Measurements from ENCODE around the gene DDAH1.
"Not testable (repeated sequence)": the region's sequence is repeated elsewhere in the genome, so short reads cannot be mapped to it uniquely, and the experiment has no call there.

DDAH1 gene

GRCh38 chr1:85465099-85465785 lies at the start of gene DDAH1:
DDAH1 (minus strand) TSS chr1:85465159; CDS start chr1:85465045, 114 bp downstream.
- peak; percentile 36 for DNase-seq (ENCODE audit: low read depth)

GRCh38 chr1:85513998-85514397 lies 49.0 kb upstream of the DDAH1 start:
- DNase-seq (ENCODE audit: low read depth): not testable (repeated sequence)

- DNase-seq (ENCODE audit: low read depth): no peak
Measured at GRCh38 chr1:85504417-85504816, 39.5 kb upstream of the DDAH1 start.

GRCh38 chr1:85502625-85503083 lies 37.7 kb upstream of the DDAH1 start:
- peak; percentile 59 for DNase-seq (ENCODE audit: low read depth)

- DNase-seq (ENCODE audit: low read depth): no peak
Measured at GRCh38 chr1:85502171-85502570, 37.2 kb upstream of the DDAH1 start.

- DNase-seq (ENCODE audit: low read depth): no peak
Measured at GRCh38 chr1:85501355-85501898, 36.5 kb upstream of the DDAH1 start.

- no peak for DNase-seq (ENCODE audit: low read depth)
Measured at GRCh38 chr1:85496941-85497582, 32.1 kb upstream of the DDAH1 start.

GRCh38 chr1:85495556-85495955 lies 30.6 kb upstream of the DDAH1 start:
- DNase-seq (ENCODE audit: low read depth): no peak

- DNase-seq (ENCODE audit: low read depth): no peak
Measured at GRCh38 chr1:85494904-85495266, 29.9 kb upstream of the DDAH1 start.

- no peak for DNase-seq (ENCODE audit: low read depth)
Measured at GRCh38 chr1:85494074-85494903, 29.3 kb upstream of the DDAH1 start.

- DNase-seq (ENCODE audit: low read depth): no peak
Measured at GRCh38 chr1:85490270-85490985, 25.5 kb upstream of the DDAH1 start.

GRCh38 chr1:85488126-85488525 lies 23.2 kb upstream of the DDAH1 start:
- no peak for DNase-seq (ENCODE audit: low read depth)

- DNase-seq (ENCODE audit: low read depth): no peak
Measured at GRCh38 chr1:85485516-85485915, 20.6 kb upstream of the DDAH1 start.

GRCh38 chr1:85484716-85485115 lies 19.8 kb upstream of the DDAH1 start:
- DNase-seq (ENCODE audit: low read depth): no peak

- DNase-seq (ENCODE audit: low read depth): no peak
Measured at GRCh38 chr1:85484264-85484663, 19.3 kb upstream of the DDAH1 start.

- no peak for DNase-seq (ENCODE audit: low read depth)
Measured at GRCh38 chr1:85481688-85482087, 16.7 kb upstream of the DDAH1 start.

- no peak for DNase-seq (ENCODE audit: low read depth)
Measured at GRCh38 chr1:85480566-85480965, 15.6 kb upstream of the DDAH1 start.

GRCh38 chr1:85479491-85479890 lies 14.5 kb upstream of the DDAH1 start:
- no peak for DNase-seq (ENCODE audit: low read depth)

- DNase-seq (ENCODE audit: low read depth): no peak
Measured at GRCh38 chr1:85478366-85478765, 13.4 kb upstream of the DDAH1 start.

- no peak for DNase-seq (ENCODE audit: low read depth)
Measured at GRCh38 chr1:85475055-85475454, 10.1 kb upstream of the DDAH1 start.

- no peak for DNase-seq (ENCODE audit: low read depth)
Measured at GRCh38 chr1:85473390-85473789, 8.4 kb upstream of the DDAH1 start.

GRCh38 chr1:85471558-85471957 lies 6.6 kb upstream of the DDAH1 start:
- DNase-seq (ENCODE audit: low read depth): no peak
